Measurements from ENCODE around the gene SMIM26.
"Not testable (repeated sequence)": the region's sequence is repeated elsewhere in the genome, so short reads cannot be mapped to it uniquely, and the experiment has no call there.

SMIM26 gene

GRCh38 chr20:18566892-18567738, at the start of gene SMIM26:
Gene SMIM26 (plus strand): TSS chr20:18567432. CDS start chr20:18567479, 47 bp downstream.
- DNase-seq, result peak; percentile 79

- DNase-seq, result not testable (repeated sequence)
Measured at GRCh38 chr20:18522066-18522465, 45.2 kb upstream of the SMIM26 start.

- no peak for DNase-seq
Measured at GRCh38 chr20:18523066-18523465, 44.2 kb upstream of the SMIM26 start.

GRCh38 chr20:18524646-18525045, 42.6 kb upstream of the SMIM26 start:
- no peak for DNase-seq

GRCh38 chr20:18526761-18527160, 40.5 kb upstream of the SMIM26 start:
- DNase-seq, result not testable (repeated sequence)

- no peak for DNase-seq
Measured at GRCh38 chr20:18527339-18527738, 39.9 kb upstream of the SMIM26 start.

- DNase-seq, result no peak
Measured at GRCh38 chr20:18527836-18528235, 39.4 kb upstream of the SMIM26 start.

- DNase-seq, result no peak
Measured at GRCh38 chr20:18529041-18529440, 38.2 kb upstream of the SMIM26 start.

- DNase-seq, result no peak
Measured at GRCh38 chr20:18532626-18533025, 34.6 kb upstream of the SMIM26 start.

GRCh38 chr20:18533491-18533890, 33.7 kb upstream of the SMIM26 start:
- no peak for DNase-seq

- no peak for DNase-seq
Measured at GRCh38 chr20:18533978-18534644, 33.1 kb upstream of the SMIM26 start.

GRCh38 chr20:18537651-18538050, 29.6 kb upstream of the SMIM26 start:
- no peak for DNase-seq

- DNase-seq, result no peak
Measured at GRCh38 chr20:18541741-18542140, 25.5 kb upstream of the SMIM26 start.

GRCh38 chr20:18543216-18543615, 24.0 kb upstream of the SMIM26 start:
- DNase-seq, result no peak

GRCh38 chr20:18543932-18544331, 23.3 kb upstream of the SMIM26 start:
- no peak for DNase-seq

- no peak for DNase-seq
Measured at GRCh38 chr20:18545566-18545965, 21.7 kb upstream of the SMIM26 start.

- DNase-seq, result no peak
Measured at GRCh38 chr20:18548465-18548864, 18.8 kb upstream of the SMIM26 start.

GRCh38 chr20:18553746-18554145, 13.5 kb upstream of the SMIM26 start:
- DNase-seq, result no peak

- no peak for DNase-seq
Measured at GRCh38 chr20:18567739-18568091, 483 bp downstream of the SMIM26 start.

- no peak for DNase-seq
Measured at GRCh38 chr20:18571009-18571408, 3.8 kb downstream of the SMIM26 start.

GRCh38 chr20:18571578-18571977, 4.3 kb downstream of the SMIM26 start:
- no peak for DNase-seq

GRCh38 chr20:18577942-18578341, 10.7 kb downstream of the SMIM26 start:
- DNase-seq, result no peak

GRCh38 chr20:18578581-18578980, 11.3 kb downstream of the SMIM26 start:
- no peak for DNase-seq

- no peak for DNase-seq
Measured at GRCh38 chr20:18580012-18580411, 12.8 kb downstream of the SMIM26 start.
